ENCODE results near the gene UBE2V1.

GRCh38 chr20:50128520-50128905 lies 15.6 kb upstream of the UBE2V1 start:
- no peak for TF ChIP-seq POLR2A (IDR thresholded peaks at IDR 0.05)
- TF ChIP-seq CTCF (IDR thresholded peaks at IDR 0.05) = no peak
- TF ChIP-seq POLR2AphosphoS5 (IDR thresholded peaks at IDR 0.05) = no peak

All from prostate gland (tissue), 2 donors.